NB4 (cell line): ENCODE data around the gene CDKL4.

Source experiments
- CTCF ChIP-seq: IDR thresholded peaks from one replicate; pipeline ENCODE4 v1.5.1; 2012; ENCODE audit warnings: low read depth, low read length
- MAX ChIP-seq: IDR thresholded peaks from 2 replicates; pipeline ENCODE4 v1.6.1; 2011; ENCODE audit warnings: low read depth, low read length
- POLR2A ChIP-seq: IDR thresholded peaks from 2 replicates; pipeline ENCODE4 v1.6.1; 2011; ENCODE audit warnings: mild to moderate bottlenecking; ENCODE audit not compliant: insufficient read length; ENCODE audit errors: extremely low read depth

- no peak for TF ChIP-seq CTCF
- no peak for TF ChIP-seq POLR2A
- no peak for TF ChIP-seq MAX
Observed at GRCh38 chr2:39145906-39146421, 97.8 kb downstream of the CDKL4 start.
